Measurements from ENCODE around the gene TMEM114. TPM values are rescaled to one million over a fixed set of nuclear protein-coding genes. Genes with fewer than 3 reads are reported as not detected.

TMEM114 gene
- total RNA-seq, 1 donor from 2014 or later: 1.8 TPM

- no peak for DNase-seq (ENCODE audit: low spot score, unreplicated experiment)
- no peak overlapping the region for H3K27ac Mint-ChIP-seq
- H3K27me3 Mint-ChIP-seq: peaks cover 13% of the 10 kb centered on the region
- TF ChIP-seq CTCF (IDR thresholded peaks at IDR 0.05; ENCODE audit: unreplicated experiment): no peak
- no peaks in the 10 kb centered on the region for H3K36me3 Mint-ChIP-seq (ENCODE audit: insufficient read depth)
- H3K4me3 Mint-ChIP-seq (ENCODE audit: low read depth): no peak overlapping the region
- H3K4me1 Mint-ChIP-seq (ENCODE audit: low read depth): peaks cover 6% of the 10 kb centered on the region
- peaks cover 5% of the 10 kb centered on the region for H3K9me3 Mint-ChIP-seq (ENCODE audit: low read depth)
Measured at GRCh38 chr16:8519643-8520042, 70.7 kb downstream of the TMEM114 start.

Other genes starting within 250 kb of the TMEM114 start
- gene METTL22, start 31.2 kb upstream of the TMEM114 start, total RNA-seq: 55.4 and 56.5 TPM in 2 replicates
- gene ABAT, start 84.1 kb upstream of the TMEM114 start, total RNA-seq: 24.7 and 26.7 TPM in 2 replicates
- gene TMEM186, start 207.1 kb upstream of the TMEM114 start, total RNA-seq: 10.8 and 11.1 TPM in 2 replicates
- 26.5 and 30.3 TPM in 2 replicates for gene PMM2, start 207.3 kb upstream of the TMEM114 start, total RNA-seq